ENCODE measurements around the gene CFAP97.

CFAP97 gene

DNA sequence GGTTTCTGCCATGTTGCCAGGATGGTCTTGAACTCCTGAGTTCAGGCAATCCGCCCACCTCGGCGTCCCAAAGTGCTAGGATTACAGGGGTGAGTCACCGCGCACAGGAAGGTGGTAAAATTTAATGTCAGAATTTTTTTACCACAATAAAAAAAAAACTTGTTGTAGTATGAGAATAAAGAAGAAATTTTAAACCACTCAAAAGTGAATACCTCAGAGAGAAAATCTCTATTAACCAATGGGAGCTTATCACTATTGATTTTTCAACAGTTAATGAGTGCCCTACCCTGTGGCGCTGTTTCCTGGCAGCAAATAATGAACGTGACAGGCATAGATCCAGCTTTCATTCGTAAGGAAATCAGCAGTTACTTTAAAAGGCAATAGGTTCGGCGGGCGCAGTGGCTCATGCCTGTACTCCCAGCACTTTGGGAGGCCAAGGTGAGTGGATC, 93.4 kb downstream of the CFAP97 start:
- DNase-seq (ENCODE audit: low read depth, low spot score) = no peak

DNA sequence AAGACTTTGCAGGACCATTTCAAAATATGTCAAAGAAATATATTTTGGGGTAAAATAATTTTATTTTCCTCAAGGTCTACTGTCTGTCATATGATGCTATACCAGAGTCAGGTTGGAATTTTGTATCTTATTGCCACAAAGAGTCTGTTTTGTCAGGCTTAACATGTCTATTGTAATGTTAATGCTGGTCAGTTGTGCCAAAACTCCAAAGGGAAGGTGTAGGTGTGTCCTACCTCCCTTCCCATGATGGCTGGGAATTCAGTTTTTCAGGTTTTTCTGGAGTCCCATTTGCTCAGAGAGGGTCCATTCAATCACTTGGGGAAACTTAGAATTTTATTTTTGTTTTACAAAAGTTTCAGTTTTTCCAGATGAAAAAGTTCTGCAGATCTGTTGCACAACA, 94.1 kb downstream of the CFAP97 start:
- no peak for DNase-seq (ENCODE audit: low read depth, low spot score)

All from activated CD4-positive, CD25-positive, alpha-beta regulatory T cell treated with anti-CD3 and anti-CD28 coated beads, Interleukin-2, amount 50 U/mL, for 16 hours (primary cell).